ENCODE data around the gene SAT2.

The SAT2 gene

DNA sequence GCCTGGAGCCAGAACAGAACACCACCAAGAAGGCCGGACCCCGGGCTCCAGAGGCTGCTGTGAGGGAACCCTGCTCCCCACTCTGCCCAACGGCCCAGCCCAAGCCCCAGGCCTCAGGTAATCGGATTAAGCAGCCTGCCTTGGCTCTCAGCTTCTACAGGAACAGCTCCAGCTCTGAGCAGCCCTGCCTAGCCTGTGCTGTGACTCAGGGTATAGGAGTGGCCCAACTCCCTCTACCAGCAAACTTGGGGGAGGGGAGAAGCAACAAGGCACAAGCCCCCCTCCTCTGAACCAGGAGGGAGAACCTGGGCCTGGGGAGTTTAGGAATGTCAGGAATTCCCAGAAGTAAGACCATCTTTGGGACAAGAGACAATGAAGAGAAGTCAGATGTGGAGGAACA, 36.9 kb downstream of the SAT2 start:
- DNase-seq (ENCODE audit: low spot score), result no peak

GRCh38 chr17:7589891-7590691, 37.5 kb downstream of the SAT2 start, which contains the start of gene SOX15:
Gene SOX15, minus strand, starts transcription at chr17:7590094. Its CDS starts 418 bp downstream, at chr17:7589676.
- no peak for DNase-seq (ENCODE audit: low spot score)

DNA sequence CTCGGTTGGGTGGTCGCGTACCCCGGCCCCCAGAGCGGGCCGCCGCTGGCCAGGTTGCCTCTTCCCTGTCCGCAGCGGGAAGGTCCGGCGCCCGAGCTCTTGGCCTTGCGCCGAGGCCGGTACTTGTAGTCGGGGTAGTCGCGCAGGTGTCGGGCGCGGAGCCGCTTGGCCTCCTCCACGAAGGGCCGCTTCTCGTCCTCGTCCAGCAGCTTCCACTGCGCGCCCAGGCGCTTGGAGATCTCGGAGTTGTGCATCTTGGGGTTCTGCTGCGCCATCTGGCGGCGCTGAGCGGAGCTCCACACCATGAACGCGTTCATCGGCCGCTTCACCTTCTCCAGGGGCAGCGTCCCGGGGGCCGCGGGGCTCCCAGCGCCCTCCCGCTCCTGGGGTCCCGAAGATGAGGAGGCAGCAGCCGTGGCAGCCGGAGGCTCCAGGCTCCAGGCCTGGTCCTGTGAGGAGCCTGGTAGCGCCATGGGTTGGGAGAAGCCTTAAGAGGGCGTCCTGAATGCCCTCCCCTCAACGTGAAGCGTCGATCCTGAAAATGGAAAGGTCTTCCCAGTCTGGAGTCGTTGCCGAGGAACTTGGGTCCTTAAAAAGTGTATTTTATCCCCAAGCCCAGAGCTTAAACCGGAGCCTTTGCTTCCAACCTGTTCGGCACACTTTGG, 38.3 kb downstream of the SAT2 start:
- DNase-seq (ENCODE audit: low spot score), result no peak

DNA sequence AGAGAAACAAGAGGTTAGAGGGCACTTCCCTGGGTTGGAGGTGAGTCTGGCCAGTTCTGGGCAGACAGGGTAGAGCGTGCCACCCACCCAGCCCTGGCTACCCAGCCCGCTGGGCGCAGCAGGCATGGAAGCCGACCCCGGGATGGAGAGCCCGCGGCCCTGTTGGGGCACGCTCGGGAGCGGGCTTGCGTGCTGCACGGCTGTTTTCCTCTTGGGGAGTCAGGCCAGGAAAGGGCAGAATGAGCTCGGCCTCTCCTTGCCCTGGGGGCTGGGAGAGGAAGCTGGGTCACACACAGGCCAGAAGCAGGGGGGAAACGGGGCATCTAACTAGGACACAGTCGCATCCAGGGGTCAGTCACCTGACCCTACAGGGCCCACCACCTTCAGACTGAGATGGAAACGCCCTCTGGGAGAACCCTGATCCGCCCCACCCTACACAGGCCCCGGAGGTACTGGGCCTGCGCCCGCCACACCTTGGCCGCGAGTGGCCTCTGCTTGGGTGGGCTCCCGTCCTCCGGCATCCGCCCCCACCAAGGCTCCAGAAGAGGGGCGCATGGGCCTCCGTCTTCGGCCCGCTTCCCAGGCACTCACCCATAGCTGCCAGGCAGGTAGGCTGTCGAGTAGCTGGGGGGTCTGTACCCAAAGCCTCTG, 38.9 kb downstream of the SAT2 start:
- DNase-seq (ENCODE audit: low spot score), result no peak

- DNase-seq (ENCODE audit: low spot score), result no peak
These were observed 40.0 kb downstream of the SAT2 start for GRCh38 chr17:7587420-7588151.

DNA sequence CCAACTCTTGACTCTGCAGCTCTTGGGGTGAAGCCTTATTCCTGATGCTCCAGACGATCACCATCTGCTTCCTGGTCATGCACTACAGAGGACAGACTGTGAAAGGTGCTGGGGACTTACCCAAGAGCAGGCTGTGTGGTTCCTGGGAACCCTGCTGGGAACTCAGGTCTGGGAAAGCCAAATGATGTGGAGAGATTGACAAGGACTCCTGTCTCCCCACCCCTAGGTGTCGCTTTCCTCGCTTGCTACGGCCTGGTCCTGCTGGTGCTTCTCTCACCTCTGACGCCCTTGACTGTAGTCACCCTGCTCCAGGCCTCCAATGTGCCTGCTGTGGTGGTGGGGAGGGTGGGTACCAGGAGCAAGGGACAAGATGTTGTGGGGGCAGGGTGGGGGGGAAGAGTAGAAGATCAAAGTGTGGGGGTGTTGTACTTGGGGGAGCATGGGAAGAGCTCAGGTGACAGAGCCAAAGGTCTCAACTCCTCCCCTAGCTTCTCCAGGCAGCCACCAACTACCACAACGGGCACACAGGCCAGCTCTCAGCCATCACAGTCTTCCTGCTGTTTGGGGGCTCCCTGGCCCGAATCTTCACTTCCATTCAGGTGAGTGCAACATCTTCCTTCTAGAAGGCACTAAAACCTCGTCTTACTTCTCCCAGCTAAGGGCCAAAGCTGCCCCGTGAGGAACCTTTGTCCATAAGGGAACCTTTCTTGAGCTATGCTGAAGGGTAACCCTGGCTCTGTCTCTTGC, 40.8 kb downstream of the SAT2 start:
- peak; percentile 68 for DNase-seq (ENCODE audit: low spot score)

- DNase-seq (ENCODE audit: low spot score), result peak; percentile 97
These were observed 44.1 kb downstream of the SAT2 start, which contains the start of gene MPDU1 for GRCh38 chr17:7583253-7584109. Gene MPDU1, plus strand, starts transcription at chr17:7583852. Its CDS starts 11 bp downstream, at chr17:7583863.

DNA sequence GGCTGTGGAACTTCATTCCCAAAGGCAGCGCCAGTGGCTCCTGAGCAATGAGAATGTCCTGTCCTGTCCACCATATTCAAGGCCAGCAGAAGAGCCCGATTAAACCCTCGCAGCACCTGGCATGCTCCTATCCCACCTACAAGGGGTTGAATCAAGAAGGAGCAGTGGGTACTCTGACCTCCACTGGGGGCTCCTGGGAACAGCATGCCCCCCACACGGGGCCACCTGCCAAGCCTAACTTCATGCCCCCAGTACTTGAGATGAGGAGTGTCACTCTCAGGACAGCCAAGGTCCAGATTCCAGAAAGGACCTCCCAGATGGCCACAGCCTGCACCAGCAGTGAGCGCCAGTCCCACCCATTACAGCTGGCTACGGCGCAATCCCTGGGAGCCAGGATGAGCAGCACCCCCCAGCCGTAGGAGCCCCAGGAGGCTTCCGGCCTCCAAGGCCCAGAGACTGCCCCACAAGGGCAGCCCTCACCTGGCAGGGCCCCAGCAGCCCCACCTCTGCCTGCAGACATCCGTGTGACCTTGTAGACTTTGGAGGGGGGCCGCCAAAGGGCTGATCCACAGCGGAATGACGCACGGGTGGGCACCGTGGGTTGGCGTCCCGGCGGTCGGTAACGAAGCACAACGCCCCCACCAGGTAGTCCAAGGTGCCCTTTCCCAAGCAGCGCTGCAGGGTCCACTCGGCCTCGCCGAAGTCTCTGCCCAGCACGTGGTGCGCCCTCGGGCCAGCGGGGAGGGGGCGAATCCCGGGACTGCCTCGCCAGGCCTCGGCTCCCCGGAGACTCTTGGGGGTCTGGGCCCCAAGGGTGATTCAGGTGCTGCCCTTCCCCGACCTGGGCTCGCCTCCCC, 45.0 kb downstream of the SAT2 start:
- no peak for DNase-seq (ENCODE audit: low spot score)

DNA sequence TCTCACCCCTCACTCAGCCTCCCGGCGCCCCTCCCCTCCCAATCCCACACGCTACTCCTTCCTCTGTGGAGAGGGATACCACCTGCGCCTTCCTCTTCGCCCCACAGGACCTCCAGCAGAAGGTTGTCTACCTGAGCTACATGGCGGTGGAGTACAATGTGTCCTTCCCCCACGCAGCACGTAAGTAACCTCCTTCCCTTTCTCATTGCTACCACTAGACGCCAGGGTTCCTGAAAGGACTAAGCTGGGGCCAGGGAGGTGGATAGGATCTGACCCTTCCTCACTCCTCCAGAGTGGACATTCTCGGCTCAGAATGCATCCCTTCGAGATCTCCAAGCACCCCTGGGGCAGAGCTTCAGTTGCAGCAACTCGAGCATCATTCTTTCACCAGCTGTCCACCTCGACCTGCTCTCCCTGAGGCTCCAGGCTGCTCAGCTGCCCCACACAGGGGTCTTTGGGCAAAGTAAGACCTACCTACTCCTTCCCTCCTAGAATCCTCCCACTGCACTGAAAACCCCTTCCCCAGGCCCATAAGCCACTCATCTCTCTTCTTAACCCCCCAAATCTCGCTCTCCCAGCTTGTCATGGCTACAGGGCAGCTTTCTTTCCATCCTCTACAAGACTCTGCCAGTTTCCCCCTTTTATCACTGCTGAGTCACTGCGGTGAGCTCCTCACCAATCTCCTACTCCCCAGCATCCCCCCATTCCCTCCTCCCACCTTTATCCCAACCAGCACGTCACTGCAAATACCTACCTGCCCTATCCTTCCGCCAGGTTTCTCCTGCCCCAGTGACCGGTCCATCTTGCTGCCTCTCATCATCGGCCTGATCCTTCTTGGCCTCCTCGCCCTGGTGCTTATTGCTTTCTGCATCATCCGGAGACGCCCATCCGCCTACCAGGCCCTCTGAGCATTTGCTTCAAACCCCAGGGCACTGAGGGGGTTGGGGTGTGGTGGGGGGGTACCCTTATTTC, 46.7 kb downstream of the SAT2 start:
- DNase-seq (ENCODE audit: low spot score), result no peak

DNA sequence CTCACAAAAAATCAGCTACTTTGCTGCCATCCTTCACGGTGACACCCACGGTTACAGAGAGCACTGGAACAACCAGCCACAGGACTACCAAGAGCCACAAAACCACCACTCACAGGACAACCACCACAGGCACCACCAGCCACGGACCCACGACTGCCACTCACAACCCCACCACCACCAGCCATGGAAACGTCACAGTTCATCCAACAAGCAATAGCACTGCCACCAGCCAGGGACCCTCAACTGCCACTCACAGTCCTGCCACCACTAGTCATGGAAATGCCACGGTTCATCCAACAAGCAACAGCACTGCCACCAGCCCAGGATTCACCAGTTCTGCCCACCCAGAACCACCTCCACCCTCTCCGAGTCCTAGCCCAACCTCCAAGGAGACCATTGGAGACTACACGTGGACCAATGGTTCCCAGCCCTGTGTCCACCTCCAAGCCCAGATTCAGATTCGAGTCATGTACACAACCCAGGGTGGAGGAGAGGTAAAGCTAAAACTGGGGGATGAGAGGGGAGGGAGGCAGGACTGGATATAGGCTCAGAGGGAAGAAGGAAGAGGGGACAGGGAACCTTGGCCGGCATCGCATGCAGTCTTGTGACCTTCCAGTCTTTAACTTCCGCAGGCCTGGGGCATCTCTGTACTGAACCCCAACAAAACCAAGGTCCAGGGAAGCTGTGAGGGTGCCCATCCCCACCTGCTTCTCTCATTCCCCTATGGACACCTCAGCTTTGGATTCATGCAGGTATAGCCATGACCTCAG, 47.6 kb downstream of the SAT2 start:
- DNase-seq (ENCODE audit: low spot score), result no peak

DNA sequence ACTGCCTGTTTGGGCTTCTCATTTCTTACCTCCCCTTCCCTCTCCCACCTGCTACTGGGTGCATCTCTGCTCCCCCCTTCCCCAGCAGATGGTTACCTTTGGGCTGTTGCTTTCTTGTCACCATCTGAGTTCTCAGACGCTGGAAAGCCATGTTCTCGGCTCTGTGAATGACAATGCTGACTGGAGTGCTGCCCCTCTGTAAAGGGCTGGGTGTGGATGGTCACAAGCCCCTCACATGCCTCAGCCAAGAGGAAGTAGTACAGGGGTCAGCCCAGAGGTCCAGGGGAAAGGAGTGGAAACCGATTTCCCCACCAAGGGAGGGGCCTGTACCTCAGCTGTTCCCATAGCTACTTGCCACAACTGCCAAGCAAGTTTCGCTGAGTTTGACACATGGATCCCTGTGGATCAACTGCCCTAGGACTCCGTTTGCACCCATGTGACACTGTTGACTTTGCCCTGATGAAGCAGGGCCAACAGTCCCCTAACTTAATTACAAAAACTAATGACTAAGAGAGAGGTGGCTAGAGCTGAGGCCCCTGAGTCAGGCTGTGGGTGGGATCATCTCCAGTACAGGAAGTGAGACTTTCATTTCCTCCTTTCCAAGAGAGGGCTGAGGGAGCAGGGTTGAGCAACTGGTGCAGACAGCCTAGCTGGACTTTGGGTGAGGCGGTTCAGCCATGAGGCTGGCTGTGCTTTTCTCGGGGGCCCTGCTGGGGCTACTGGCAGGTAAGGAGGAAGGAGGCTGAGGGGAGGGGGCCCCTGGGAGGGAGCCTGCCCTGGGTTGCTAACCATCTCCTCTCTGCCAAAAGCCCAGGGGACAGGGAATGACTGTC, 48.4 kb downstream of the SAT2 start, which contains the start of gene CD68:
CD68 (plus strand) TSS at position 638 of the 833 bp plus-strand sequence; CDS start at position 678, 40 bp downstream.
- DNase-seq (ENCODE audit: low spot score), result peak; percentile 88

DNA sequence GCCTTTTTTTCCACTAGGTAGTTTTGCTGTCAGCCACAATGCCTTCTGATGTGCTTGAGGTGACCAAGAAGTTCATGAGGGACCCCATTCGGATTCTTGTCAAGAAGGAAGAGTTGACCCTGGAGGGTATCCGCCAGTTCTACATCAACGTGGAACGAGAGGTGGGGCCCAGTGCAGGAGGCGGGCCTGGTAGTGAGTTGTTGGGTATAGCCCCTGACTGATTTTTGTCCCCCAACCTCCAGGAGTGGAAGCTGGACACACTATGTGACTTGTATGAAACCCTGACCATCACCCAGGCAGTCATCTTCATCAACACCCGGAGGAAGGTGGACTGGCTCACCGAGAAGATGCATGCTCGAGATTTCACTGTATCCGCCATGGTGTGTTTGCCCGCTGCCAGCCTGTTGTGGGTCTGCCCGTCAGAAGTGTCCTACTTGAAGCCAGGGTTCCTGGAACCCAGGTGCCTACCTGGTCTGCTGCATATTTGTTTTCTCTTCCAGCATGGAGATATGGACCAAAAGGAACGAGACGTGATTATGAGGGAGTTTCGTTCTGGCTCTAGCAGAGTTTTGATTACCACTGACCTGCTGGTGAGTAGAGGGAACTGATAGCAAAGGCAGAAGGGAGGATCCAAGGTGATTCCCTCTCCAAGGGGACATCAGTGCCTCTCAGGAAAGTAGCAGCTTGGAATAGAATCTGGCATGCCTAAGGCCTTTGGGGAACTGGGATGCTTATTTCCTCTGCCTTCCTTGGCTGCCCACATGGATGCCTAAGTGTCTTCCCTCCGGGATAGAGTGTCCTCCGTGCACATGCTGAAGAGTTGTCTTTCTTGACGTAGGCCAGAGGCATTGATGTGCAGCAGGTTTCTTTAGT, 50.1 kb downstream of the SAT2 start:
- no peak for DNase-seq (ENCODE audit: low spot score)

GRCh38 chr17:7576432-7576937, 51.1 kb downstream of the SAT2 start:
- DNase-seq (ENCODE audit: low spot score), result no peak

All from SW480 (cell line).